C1 segment of cervical spinal cord (tissue), 14 donors: ENCODE results near the gene IL17F.

Experiments
- DNase-seq, 14 donors: peaks; one replicate each; lab custom pipeline; 2025; lab: John Stamatoyannopoulos, UW

The IL17F gene

DNA sequence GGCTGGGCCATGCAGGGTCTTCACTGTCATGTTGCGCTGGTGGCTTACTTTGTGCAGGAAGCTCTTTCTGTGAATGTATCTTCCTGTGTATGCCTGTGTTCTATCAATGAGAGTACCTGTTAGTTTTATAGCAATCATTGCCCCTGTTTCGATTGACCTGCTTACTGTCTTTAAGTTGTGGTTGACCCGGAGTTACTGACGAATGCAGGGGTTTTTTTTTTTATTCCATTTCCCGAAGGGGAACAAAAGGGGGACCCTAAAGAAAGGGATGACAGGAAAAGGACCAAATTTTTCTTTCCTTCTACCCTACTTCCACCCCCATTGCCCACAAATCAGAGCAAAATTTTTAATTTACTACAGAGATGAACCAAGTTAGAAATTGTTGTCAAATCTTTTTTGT lies at the start of gene IL17F:
Gene IL17F (minus strand): TSS at position 101 of the 400 bp plus-strand sequence. CDS start 71 bp downstream, at position 30.
- DNase-seq, result no peak

DNA sequence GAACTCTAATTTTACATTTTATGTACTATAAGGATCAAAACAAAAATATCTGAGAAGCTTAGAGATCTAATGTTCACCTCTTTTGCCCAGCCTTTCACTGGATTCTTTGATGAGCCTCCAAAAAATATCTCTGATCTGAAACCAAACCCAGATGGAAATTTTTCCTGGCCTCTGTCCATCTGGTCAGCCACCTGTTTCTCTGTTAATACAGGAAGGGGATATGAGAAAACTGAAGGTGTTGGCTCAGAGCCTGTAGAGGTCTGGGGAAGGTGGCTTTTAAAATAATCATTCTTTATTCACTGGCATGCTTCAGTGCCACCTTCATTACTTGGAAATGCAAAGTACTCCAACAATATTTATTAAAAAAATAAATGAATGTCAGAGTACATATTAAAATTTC lies 48.8 kb upstream of the IL17F start:
- DNase-seq, result peak in 1 of 14 donors; percentile 73

DNA sequence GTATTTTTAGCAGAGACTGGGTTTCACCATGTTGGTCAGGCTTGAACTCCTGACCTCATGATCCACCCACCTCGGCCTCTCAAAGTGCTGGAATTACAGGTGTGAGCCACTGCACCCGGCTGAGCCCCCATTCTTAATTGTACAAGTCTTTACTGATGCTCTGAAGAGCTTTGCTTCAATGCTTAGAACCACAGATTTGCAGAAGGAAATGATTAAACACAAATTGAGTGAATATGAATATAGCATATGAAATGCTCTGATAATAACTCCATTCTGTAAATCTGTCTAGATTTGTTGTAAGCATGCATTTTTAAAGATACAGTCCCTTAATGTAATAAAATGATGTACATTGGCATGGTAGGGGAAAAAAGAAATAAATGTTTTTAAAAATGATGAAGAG lies 44.5 kb upstream of the IL17F start:
- DNase-seq, result no peak

DNA sequence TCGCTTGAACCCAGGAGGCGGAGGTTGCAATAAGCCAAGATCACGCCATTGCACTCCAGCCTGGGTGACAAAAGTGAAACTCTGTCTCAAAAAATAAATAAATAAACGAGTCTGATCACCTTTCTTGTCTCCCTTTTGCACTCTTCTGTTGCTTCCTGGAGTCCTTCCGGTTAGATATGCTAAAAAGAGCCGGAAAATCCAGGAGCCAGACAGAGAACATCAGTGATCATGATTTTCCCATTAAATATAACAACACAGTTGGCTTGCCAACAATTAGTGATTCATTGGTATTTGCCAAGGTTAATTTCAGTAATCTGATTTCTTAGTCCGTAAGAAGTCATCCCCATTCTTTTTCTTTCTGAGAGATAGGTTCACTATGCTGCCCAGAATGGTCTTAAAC lies 43.9 kb upstream of the IL17F start:
- DNase-seq, result no peak

DNA sequence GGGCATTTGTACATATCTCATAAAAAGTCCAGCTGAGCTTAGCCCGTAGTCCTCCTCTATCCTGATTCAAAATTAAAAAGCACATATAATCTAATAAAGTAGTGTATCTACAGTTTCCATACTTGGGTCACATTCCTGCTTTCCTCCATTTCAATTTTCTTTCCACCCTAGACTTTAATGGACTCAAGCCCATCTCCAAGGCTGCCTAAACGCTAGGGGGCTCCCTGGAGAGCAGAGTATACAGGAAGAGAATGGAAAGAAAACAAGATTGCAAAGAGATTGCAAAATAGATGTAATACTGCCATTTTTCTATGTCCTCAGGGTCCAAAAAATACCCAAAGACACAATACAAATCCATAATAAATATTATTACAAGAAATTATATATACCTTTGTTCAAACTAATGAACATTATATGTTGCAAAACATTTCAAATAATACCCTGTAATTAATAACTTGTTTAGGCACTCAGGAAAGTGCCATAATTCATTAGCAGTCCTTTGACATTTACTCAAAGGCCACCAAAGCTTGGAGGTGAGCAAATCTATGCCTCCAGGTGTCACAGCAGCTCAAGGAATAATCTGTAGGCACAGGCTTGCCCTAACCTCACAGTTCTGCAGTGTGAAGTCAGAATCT lies 42.6 kb upstream of the IL17F start:
- peak in 9 of 14 donors; percentile 1 to 58 (median 25) for DNase-seq

DNA sequence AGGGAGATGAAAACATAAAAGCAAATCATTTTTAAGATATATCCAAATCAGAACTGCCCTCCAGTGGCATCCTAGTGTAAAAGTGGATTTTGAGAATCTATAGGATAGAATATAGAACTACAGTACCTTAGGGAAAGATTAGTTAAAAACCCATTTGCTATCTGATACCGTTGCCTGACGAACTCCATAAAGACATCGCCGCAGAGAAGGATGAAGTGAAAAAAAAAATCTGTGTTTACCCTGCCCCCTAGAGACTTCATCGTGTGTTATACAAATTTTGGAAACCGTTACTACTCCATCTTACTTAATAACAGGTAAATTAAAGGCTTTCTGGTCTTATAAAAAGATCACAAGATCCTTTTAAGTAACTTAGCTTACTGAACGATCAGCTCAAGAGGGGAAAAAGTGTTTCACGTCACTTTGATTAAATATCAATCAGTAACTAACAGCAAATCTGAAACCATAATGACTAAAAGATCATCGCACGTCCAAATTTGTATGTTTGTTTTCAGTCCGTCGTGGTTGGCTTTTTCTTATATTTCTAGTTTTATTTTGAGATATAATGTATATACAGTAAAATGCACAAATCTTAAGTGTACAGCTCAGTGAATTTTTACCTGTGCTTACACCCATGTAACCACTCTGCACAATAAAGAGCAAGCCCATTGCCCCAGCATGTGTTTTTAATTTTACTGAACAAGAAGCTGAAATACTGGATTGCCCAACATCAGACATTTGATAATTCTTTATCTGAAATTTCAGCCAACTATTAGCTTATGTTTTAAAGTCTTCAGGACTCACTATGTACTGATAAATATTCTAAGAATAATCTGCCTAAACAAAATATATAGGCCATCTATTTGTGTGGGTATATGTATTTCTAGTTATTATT lies 41.1 kb upstream of the IL17F start:
- peak in 2 of 14 donors; percentile 46 to 50 for DNase-seq

DNA sequence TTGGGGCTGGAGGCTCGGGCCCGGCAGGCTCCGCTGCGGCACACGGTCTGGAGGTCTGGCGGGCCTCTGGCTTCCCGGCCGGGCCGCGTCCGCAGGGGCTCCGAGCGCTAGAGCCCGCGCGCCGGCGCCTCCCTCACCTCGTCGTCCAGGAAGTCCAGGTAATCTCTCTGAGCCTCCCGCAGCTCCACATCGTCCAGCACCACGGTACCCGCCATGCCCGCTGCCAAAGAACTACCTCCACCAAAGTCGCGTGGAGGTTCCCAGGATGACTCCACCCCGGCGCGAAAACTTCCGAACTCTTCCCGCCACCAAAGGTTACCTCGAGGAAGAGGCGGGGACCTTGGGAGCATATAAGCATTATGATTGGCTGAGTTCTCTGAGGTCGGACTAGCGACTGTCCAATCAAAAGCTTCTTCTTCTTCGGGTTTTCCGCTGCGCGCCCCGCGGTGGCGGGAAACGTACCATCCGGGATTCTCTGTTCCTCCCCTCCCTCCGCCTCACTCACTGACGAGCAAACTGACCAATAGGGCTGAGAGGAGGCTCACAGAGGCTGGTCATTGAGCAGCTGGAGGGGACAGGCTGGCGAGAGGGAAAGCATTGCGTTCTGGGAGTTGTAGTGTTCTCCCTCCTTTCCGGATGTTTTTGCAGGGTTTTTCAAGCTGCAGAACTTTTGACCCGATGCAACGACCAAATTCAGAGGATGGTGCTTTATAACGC lies 40.3 kb upstream of the IL17F start, which contains the start of gene MCM3:
Gene MCM3 (minus strand): TSS at position 283 of the 717 bp plus-strand sequence. CDS start 68 bp downstream, at position 215.
- peak; percentile 80 to 100 (median 95) for DNase-seq

DNA sequence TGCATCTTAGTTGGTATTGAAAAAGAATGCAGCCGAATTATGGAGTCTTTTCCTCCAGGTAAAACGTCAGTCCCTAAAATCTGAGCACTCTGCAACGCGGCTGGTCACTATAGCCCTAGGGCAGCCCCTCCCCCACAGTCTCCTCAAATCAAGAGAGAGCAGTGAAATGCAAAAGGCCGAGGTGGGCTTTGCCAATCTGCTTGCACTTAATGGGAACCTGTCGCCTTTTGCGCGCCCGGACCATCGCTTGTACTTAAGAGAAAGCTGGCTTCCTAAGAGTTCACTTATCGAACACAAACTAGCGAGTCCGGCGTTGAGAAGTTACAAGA lies 39.8 kb upstream of the IL17F start:
- peak in 2 of 14 donors; percentile 15 to 58 for DNase-seq

DNA sequence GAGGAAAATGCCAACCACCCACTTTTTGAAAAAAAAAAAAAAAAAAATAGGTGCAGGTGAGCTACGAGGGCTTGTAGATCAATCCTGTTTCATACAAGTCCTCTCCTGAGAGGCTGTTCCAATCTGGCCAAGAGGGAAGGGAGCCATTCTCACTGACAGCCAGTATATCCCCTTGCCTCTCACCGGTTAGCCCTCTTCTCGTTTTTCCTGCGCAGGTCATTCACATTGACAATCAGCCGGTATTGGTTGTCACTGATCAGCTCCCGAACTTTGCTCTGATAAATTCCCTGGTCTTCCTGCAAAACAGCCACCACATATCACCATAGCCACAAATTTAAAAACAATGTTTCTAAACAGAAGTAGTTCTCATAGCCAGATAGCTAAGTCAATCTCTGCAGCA lies 38.8 kb upstream of the IL17F start:
- DNase-seq, result no peak

DNA sequence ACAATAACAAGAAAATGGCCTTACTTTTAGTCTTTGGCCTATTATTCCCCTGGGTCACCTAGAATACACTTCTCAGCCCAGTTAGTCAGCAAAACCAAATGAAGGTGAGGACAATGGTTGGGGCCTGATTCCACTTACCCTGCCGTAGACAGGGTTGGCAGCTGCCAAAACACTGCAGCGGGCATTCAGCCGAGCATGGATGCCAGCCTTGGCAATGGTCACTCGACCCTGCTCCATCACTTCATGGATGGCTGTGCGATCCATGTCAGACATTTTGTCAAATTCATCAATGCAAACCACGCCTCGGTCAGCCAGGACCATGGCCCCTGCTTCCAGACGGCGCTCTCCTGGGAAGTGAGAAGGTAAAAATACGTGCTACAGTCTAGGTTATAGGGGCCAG lies 31.8 kb upstream of the IL17F start:
- DNase-seq, result no peak

DNA sequence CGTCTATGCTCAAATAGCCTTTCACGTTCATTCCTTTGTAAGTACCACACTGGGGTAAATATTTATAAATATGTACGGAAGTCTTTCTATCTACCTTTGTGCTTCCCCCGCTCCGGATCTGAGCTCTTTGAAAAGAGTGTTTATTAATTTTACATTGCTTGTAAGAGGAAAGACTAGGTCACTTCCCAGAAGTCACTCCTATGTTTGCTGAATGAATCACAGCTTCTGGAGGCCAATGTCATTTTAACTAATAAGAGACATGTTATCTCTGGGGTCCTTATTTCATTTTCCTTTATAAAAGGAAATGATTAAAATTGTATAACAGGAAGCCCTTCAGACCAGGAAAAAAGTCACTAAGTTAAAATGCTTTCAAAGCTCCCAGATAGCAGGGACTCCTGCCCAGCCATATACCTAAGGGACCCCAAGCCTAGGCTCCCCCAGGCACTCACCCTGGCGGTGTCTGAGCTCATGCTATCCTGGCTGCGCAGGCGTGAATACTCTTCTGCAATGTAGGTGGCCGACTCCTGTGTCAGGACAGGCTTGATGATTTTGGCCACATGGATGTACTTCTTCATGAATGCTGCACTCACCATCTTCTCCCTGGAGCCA lies 27.7 kb upstream of the IL17F start:
- no peak for DNase-seq

DNA sequence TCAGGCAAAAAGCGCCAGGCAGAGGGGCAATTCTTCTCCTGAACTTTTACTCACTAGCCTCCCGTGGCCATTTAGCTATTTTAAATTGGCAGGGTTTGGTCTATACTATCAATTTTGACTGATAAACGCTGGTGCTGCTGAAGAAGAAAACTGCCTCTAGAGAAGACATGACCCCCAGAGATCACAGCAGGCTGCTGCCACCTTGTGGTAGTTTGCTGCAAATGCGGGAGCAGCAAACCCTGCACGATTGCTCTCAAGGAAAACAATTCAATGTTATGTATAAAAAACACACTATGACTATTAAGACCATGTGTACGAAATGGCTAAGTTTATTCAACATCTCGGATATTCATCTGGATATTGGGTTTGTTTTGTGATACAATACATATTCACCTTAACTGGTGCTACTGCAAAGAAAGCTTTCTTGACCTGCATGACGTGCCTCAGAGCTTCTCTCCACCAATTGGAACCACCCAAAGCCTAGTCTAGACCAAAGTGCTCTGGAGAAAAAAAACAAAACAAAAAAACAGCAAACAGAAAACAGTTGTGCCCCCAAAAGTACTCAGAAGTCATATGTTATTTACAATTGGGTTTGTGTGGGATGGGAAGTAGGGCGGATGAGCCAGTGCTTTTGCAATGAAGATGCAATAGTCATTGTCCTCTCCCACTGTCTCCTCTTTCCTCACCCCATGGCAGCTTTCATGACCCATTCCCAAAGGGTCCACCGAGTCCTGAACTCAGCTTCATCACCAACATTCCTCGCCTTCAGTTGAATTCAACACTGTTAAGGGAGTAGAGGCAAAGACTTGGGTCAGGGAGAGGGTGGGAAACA lies 19.6 kb upstream of the IL17F start:
- DNase-seq, result peak in 10 of 14 donors; percentile 3 to 35 (median 18)

DNA sequence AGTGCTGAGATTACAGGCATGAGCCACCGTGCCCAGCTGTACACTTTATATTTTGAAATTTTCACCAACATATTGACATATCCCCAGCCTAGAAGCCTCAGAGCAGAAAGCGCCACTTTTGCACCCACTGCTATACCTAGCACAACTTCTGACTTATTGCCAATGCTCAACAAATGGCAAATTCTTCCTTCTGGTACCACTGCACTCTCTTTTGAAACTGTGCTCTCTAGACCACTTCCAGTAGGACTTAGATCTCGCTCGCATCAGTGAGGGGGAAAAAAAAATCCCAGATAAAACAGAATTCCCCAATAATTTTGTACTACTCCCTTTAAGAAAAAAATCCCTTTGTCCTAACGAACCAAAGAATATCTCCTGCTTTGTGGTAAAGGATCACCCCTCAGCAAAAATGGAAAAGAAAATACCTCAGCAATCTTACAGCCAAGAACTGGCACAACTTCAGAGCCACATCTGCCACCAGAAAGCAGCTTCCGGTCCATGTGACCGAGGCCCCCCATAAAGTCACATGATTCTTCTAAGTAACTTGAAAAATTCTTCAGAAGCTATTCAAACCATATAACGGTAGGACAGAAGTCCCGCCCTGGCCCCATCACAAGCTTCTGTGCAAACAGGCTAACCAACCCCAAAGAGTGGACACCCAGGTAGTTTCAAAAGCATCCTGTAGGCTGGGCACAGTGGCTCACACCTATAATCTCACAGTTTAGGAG lies 18.5 kb upstream of the IL17F start:
- DNase-seq, result no peak

DNA sequence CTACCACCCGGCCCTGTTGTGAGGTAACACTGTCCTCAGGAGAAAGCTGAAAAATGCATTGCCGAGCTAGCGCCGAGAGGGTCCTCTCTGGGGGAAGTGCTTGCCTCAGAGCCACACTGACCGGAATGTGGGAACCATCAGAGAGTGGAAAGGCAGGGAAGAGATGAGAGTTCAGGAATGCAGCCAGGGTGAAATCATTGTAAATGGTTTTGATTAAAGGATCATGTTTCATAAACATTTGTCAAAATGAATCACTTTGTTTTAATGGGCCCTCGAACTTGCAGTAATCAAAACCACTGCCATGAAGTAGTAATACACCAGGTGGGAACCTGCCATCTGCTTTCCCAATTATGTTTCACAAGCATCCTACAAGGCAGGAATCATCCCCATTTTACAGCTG lies 16.9 kb upstream of the IL17F start:
- DNase-seq, result no peak

DNA sequence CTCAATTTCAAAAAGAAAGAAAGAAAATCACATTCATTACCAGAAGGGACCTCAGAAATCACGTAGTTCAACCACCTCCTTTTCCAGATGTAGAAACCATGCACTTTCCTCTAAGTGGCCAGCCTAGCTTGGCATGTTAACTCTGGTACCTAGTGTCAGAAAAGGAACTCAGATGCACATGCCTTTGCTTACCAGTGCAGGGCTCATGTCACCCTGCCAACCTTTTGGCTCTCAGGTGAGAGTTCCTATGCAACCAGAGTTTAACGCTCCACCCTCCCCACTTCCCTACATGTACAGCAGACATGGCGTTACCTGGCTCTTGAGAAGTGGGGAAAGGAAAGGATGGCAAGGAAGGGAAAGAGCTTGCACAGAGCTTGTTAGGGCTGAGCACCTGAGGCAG lies 16.3 kb upstream of the IL17F start:
- DNase-seq, result no peak

DNA sequence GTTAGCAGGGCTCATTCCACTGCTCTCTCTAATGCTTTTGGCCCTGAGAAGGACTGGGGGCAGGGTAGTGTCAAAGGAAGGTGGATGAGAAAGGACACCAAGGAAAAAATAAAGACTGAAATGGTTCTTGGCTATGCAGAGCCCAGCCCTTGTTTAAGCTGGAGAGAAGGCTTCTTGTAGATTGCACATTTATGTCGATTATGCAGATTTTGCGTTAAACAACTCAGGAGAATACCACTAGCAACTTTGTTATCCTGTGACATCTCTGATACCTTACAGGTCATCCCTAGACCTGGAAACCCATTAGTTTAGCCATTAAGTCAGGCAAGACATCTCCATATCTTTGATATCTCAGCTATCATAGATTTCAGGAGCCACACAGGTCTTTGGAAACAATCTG lies 11.1 kb upstream of the IL17F start:
- no peak for DNase-seq

DNA sequence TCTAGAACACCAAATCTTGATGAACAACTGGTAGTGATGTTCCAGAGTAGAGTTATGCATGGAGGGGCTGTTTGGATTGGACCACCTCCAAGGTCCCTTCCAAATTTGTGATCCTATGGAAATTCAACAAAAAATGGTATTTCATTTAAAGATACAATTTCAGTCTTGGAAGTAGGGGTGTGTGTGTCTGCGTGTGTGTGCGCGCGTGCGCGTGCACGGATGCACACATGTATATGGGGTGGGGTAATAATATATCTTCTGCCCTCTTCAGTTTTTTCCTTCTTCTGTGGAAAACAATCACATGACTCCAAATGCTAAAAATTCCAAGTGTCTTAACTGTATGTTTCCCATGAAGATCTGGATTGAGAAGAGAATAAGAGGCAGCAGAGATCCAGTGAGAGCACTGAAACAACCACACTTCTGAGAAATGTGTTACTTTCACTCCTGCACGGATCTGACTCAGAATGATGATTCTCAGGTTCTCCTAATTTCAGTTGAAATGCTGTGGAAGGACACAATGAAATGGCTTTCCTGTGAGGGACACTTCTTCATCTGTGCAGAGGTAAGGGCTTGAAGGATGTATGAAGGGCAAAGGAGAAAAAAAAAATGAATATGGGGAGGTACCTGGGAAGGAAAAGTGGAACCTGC lies 10.6 kb upstream of the IL17F start:
- no peak for DNase-seq

DNA sequence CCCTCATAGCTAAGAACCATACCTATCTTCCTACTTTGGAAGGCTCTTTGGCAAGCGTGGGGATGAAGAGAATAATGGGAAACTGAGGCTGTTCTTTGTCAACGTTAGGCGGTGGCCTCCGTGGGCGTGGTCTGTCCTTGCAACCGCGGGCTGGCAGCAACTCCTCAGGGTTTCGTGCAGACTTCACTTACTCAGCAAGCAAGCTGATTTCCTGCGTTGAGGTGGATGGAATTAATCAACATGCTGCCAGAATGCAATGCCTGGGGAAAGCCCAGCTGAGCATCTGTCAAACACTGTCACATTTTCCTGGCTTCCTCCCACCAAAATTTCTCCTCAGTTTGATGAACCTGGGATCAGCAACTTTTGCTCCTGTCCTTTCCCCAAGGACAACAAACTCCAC lies 9.2 kb upstream of the IL17F start:
- DNase-seq, result no peak

DNA sequence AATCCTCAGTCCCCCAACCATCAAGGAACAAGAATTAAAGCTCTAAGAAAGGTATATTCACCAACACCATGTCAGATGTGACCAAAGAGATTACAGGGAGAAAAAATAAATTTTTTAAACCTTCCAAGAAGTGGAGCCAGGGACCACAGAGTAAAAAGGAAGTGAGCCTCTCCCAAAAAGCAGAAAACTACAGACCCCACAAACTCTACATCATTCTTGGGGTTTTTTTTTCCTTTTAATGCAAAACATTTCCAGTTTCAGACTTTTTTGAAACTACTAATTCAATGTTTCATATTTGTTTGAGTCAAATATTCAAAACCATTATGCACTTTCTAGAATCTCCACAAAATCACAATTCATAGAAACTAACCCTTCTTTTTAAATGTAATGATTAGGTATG lies 6.8 kb upstream of the IL17F start:
- no peak for DNase-seq

DNA sequence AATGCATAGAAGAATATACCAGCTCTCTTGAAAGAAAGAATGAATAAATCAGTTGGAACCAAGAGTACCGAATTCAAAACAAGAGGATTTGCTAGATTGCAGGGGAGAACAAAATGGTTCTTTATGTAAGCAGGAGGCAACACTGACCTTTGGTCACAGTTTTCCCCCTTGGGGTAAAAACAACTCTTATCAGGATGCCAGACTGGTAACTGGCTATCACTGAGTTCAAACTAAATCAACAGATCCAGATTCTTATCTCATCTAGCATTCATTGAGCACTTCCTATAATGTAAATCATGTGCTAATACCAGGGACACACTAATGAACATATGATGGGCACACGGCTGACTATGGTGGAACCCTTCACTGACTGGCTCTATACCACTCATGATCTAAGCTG lies 4.8 kb upstream of the IL17F start:
- no peak for DNase-seq
